Brain microvascular endothelial cell (primary cell): ENCODE measurements around the gene SSTR3.

ENCODE experiments used
- DNase-seq: peaks from one replicate; pipeline ENCODE4 v3.0.0-alpha.2; 2020
- H3K27ac ChIP-seq: fragments of 250-450 bp; sonication (Bioruptor Pico); 2 replicates; pipeline ENCODE4 v1.5.1; 2020; ENCODE audit warnings: mild to moderate bottlenecking, moderate library complexity
- H3K27me3 ChIP-seq: fragments of 250-450 bp; sonication (Bioruptor Pico); replicated peaks from 2 replicates; pipeline ENCODE4 v1.5.1; 2020; ENCODE audit warnings: mild to moderate bottlenecking
- H3K36me3 ChIP-seq: fragments of 250-450 bp; sonication (Bioruptor Pico); replicated peaks from 2 replicates; pipeline ENCODE4 v1.5.1; 2020; ENCODE audit warnings: mild to moderate bottlenecking
- H3K4me3 ChIP-seq: 2 replicates; pipeline ENCODE4 v1.5.1; 2011; ENCODE audit warnings: low read depth, mild to moderate bottlenecking, control low read depth, low read length, moderate library complexity
- in situ Hi-C: cut with HindIII; loops from 2 replicates; pipeline ENCODE4 v1.10.0; 2017; ENCODE audit warnings: low sequenced_read_pairs, low pct_ligation_motif_present
- TF ChIP-seq, protein P1 (sequence below): IDR thresholded peaks from 2 replicates; pipeline ENCODE4 v1.5.1; 2011; ENCODE audit warnings: low read depth, mild to moderate bottlenecking, moderate library complexity, low read length, control low read depth, inconsistent platforms; ENCODE audit errors: missing control alignments

SSTR3 gene

DNA sequence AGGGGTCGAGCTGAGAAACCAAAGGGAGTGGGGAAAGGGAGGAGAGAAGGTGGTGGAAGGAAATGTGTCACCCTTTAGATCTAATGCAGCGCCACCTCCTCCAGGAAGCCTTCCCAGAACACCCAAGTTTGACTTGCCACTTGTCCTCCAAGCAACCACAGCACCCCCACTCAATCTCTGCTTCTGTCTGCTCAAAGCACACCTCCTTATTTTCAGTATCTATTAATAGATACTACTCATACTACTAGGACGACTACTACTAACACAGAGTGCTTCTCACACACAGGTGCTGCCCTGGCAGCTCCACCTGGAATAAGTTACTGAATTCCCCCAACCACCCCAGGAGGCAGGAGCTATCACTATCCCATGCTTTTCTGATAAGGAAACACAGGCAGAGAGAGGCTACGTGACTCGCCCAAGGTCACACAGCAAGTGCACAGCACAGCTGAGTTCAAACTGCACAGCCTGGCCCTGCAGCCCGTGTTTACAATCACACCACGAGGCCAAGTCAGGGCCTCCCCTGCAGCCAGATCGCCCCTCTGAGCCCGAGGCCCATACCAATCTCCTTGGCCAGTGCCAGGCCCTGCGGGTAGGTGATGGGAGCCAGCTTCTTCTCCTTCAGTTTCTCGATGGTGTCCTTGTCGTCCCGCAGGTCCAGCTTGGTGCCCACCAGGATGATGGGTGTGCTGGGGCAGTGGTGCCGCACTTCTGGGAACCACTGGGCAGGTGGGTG, 18.6 kb upstream of the SSTR3 start:
- in situ Hi-C loops = no loop called here
- Histone ChIP-seq H3K4me3 (no peak overlapping the region), H3K27ac (no peak overlapping the region), H3K36me3 (peaks cover 10% of the 10 kb centered on the region), H3K27me3 (no peaks in the 10 kb centered on the region)
- TF ChIP-seq, protein P1, sequence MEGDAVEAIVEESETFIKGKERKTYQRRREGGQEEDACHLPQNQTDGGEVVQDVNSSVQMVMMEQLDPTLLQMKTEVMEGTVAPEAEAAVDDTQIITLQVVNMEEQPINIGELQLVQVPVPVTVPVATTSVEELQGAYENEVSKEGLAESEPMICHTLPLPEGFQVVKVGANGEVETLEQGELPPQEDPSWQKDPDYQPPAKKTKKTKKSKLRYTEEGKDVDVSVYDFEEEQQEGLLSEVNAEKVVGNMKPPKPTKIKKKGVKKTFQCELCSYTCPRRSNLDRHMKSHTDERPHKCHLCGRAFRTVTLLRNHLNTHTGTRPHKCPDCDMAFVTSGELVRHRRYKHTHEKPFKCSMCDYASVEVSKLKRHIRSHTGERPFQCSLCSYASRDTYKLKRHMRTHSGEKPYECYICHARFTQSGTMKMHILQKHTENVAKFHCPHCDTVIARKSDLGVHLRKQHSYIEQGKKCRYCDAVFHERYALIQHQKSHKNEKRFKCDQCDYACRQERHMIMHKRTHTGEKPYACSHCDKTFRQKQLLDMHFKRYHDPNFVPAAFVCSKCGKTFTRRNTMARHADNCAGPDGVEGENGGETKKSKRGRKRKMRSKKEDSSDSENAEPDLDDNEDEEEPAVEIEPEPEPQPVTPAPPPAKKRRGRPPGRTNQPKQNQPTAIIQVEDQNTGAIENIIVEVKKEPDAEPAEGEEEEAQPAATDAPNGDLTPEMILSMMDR = no peak
- DNase-seq = no peak

DNA sequence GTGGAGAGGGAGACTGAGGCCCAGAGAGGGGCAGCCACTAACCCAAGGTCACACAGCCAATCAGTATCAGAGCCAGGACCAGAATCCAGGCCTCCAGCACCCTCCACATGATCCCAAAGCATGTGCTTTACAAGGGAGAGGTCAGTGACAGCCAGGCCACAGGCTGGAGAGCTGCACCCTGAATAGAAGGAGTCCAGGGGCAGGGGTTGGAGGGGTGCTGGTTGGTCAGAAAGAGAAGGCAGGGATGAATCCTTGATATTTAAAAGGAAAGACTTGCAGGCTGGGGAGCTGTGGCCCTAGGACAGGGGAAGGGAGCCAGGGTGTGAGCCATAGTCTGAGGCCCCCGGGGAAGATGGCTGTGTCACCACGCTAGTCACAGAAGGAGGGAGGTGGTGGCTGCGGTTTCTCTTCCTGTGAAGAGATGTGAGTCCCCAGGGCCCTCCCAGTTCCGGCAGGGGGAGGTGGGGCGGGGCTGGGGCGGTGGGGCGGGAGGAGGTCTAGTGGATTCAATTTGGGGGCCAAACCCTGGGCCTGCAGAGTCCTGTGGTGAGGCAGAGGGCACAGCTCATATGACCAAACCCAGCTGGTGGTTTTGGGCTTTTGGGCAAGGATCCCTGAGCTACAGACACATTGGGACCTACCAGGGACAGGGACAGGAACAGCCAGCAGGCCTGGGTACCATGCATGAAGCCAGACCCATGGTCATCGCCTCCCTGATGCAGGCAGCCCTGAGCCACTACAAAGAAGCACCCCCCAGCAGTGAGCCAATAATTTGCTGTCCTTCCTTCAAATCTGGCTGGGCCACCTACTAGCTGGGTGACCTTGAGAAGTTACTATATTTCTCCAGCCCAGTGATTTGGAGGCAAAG, 17.8 kb upstream of the SSTR3 start:
- Histone ChIP-seq H3K36me3 (peaks cover 18% of the 10 kb centered on the region), H3K27ac (peak overlapping the region; percentile 9), H3K4me3 (no peak overlapping the region), H3K27me3 (no peaks in the 10 kb centered on the region)
- in situ Hi-C loops = no loop called here
- TF ChIP-seq, protein P1 = no peak
- peak; percentile 43 for DNase-seq

DNA sequence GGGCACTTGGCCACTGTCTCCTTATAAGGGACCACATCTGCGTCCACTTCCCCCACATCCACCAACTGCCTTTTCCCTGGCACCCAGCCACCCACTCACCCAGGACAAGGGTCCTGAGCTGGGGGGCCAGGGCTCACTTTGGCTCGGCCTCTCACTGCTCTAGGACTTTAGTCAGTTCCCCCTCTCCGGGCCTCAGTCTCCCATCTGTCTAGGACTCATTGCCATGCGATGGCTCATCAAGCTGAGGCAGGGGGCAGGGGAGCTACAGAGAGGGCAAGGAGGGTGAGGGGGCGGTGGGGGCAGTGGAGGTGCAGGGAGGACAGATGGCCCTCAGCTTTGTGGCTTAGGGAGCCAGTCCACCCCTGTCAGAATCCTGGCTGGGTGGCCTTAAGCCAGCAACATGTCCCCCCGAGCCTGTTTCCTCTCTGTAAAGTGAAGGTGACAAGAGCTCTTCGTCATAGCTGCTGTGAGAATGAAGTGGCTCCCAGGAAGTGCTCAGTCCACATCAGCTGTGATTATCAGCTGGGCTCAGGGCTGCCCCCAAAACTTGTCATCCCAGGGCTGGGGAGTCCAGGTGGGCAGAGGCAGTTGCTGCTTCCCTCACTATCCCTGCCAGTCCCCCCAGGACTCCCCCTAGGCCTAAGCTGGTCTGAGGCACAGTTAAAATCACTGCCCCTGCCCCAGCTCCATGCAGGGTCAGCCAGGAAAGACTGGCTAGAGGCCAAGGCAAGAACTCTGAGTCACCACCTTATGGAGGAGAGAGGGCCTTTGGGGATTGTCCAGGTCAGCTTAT, 16.9 kb upstream of the SSTR3 start:
- in situ Hi-C loops = no loop called here
- H3K36me3 ChIP-seq = peaks cover 23% of the 10 kb centered on the region
- DNase-seq = peak; percentile 54
- TF ChIP-seq, protein P1 = no peak
- peak overlapping the region; percentile 9 for H3K27ac ChIP-seq
- no peaks in the 10 kb centered on the region for H3K27me3 ChIP-seq
- no peak overlapping the region for H3K4me3 ChIP-seq

DNA sequence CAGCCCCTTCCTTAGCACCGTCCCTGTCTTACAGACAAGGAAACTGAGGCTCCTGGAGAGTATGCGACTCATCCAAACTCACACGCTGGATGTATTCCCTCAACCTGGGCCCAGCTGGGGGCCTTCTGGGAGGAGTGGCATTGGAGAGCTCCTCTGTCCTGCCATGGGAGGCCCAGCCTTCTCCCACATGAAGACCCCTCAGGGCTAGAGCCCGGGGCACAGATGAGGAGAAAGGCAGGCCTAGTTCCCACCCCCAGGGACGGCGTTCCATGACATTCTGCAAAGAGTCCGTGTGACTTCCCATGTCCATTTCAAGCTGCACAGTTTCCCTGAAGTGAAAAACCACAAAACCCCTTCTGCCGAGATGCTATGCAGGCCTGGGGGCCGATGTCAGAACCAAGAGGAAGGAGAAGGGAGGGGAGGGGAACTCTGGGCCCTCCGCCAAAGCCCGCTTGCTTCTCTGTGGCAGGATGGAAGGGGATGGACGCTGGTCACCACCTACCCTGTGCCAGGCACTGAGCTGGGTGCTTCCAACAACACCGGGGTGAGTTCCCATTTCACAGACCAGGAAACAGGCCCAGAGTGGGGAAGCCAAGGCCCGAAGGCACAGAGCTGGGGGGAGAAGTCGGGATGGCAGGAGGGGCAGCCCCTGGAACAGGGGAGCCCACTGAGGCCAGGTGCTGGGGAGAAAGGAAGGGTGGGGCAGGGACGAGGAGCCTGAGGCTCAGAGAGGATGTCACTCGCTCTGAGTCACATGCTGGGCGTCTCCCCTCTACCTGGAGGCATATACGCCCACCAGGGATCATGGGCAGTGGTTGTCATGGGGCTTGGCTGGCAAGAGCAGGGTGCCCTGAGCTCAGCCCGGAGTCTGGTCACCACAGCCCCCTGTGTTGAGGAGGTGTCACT, 16.1 kb upstream of the SSTR3 start:
- Histone ChIP-seq H3K27ac (peak overlapping the region; percentile 9), H3K27me3 (no peaks in the 10 kb centered on the region), H3K36me3 (peaks cover 24% of the 10 kb centered on the region), H3K4me3 (no peak overlapping the region)
- in situ Hi-C loops = no loop called here
- no peak for DNase-seq
- TF ChIP-seq, protein P1 = no peak

DNA sequence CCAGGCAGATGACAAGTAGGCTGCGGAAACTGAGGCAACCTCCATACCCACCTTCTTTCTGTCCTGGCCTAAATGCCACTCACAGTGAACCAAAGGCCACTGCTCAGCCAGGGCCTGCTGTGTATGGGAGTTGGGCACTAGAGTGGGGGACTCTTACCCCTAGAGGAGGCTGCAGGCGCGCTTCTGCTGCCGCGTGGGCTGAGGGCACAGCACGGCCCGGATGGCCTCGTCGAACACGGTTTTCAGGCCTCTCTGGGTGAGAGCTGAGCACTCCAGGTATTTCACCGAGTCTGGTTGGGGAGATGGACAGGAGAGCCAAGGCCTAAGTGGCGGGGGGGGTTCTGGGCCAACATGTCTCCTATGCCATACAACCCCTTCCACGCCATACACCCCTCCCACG, 14.2 kb upstream of the SSTR3 start:
- no peak overlapping the region for H3K27ac ChIP-seq
- H3K27me3 ChIP-seq = no peaks in the 10 kb centered on the region
- in situ Hi-C loops = no loop called here
- H3K36me3 ChIP-seq = peaks cover 24% of the 10 kb centered on the region
- DNase-seq = no peak
- TF ChIP-seq, protein P1 = no peak
- no peak overlapping the region for H3K4me3 ChIP-seq
